Medulla oblongata (tissue), 1 donor: ENCODE results near the gene RHOH.
"Not testable (repeated sequence)": the region's sequence is repeated elsewhere in the genome, so short reads cannot be mapped to it uniquely, and the experiment has no call there.

Experiments used
- DNase-seq: peaks from one replicate; pipeline ENCODE4 v3.0.0-alpha.2; 2015; ENCODE audit errors: extremely low spot score

The RHOH gene

GRCh38 chr4:40262077-40262528 lies 65.3 kb downstream of the RHOH start:
- no peak for DNase-seq

GRCh38 chr4:40262861-40263260 lies 66.0 kb downstream of the RHOH start:
- DNase-seq, result no peak

GRCh38 chr4:40264497-40264896 lies 67.7 kb downstream of the RHOH start:
- DNase-seq, result no peak

GRCh38 chr4:40264995-40265909 lies 68.4 kb downstream of the RHOH start:
- no peak for DNase-seq

GRCh38 chr4:40265910-40266274 lies 69.1 kb downstream of the RHOH start:
- no peak for DNase-seq

GRCh38 chr4:40269133-40269532 lies 72.3 kb downstream of the RHOH start:
- no peak for DNase-seq

GRCh38 chr4:40270609-40271008 lies 73.8 kb downstream of the RHOH start:
- no peak for DNase-seq

- no peak for DNase-seq
Observed at GRCh38 chr4:40275065-40275730, 78.4 kb downstream of the RHOH start.

- DNase-seq, result no peak
Observed at GRCh38 chr4:40276546-40276945, 79.7 kb downstream of the RHOH start.

- no peak for DNase-seq
Observed at GRCh38 chr4:40280586-40280985, 83.8 kb downstream of the RHOH start.

GRCh38 chr4:40281099-40281498 lies 84.3 kb downstream of the RHOH start:
- DNase-seq, result no peak

- DNase-seq, result peak; percentile 20
Observed at GRCh38 chr4:40281913-40282312, 85.1 kb downstream of the RHOH start.

- not testable (repeated sequence) for DNase-seq
Observed at GRCh38 chr4:40282857-40283256, 86.0 kb downstream of the RHOH start.

GRCh38 chr4:40283413-40283812 lies 86.6 kb downstream of the RHOH start:
- DNase-seq, result no peak

- DNase-seq, result no peak
Observed at GRCh38 chr4:40283968-40284367, 87.1 kb downstream of the RHOH start.

- DNase-seq, result no peak
Observed at GRCh38 chr4:40285692-40286091, 88.9 kb downstream of the RHOH start.

GRCh38 chr4:40288566-40288965 lies 91.7 kb downstream of the RHOH start:
- DNase-seq, result no peak

- DNase-seq, result no peak
Observed at GRCh38 chr4:40289366-40290188, 92.7 kb downstream of the RHOH start.

GRCh38 chr4:40290611-40291186 lies 93.9 kb downstream of the RHOH start:
- DNase-seq, result not testable (repeated sequence)

- DNase-seq, result no peak
Observed at GRCh38 chr4:40292313-40292759, 95.5 kb downstream of the RHOH start.

- no peak for DNase-seq
Observed at GRCh38 chr4:40294339-40294738, 97.5 kb downstream of the RHOH start.

- not testable (repeated sequence) for DNase-seq
Observed at GRCh38 chr4:40295030-40295429, 98.2 kb downstream of the RHOH start.
